ENCODE data around the gene BTBD9.

GRCh38 chr6:38319256-38320212, 320.2 kb downstream of the BTBD9 start:
- TF ChIP-seq CTCF (conservative IDR thresholded peaks at IDR 0.05; ENCODE audit: low read depth, low read length): no peak
- TF ChIP-seq EZH2 (IDR thresholded peaks at IDR 0.05; ENCODE audit: low read length, unreplicated experiment): no peak

Data from PC-3 (cell line).